GM23338 (cell line): ENCODE measurements around the gene RNF112. TPM values are rescaled to one million over a fixed set of nuclear protein-coding genes. Genes with fewer than 3 reads are reported as not detected.

Source experiments
- ATAC-seq: fragments of 200-7000 bp; cut with Tn5 transposase; 3 replicates; pipeline ENCODE4 v1.9.1; 2020
- DNase-seq: peaks from one replicate; pipeline ENCODE4 v3.0.0-alpha.2; 2015; ENCODE audit warnings: low spot score
- H2AFZ ChIP-seq: fragments of 200-600 bp; sonication (generic); 2 replicates; pipeline ENCODE4 v1.8.0; 2016; ENCODE audit warnings: antibody characterized with exemption, mild to moderate bottlenecking, moderate library complexity
- H3F3A ChIP-seq: fragments of 200-600 bp; sonication (generic); replicated peaks from 2 replicates; pipeline ENCODE4 v1.8.0; 2017; ENCODE audit warnings: antibody characterized with exemption, mixed run types, low read depth
- H3K27ac ChIP-seq: fragments of 200-600 bp; sonication (generic); 2 replicates; pipeline ENCODE4 v1.6.1; 2016; ENCODE audit warnings: low read depth
- H3K27me3 ChIP-seq: fragments of 200-600 bp; sonication (generic); 2 replicates; pipeline ENCODE4 v1.8.0; 2016; ENCODE audit warnings: mild to moderate bottlenecking, mixed run types, moderate library complexity; ENCODE audit not compliant: insufficient read depth
- H3K36me3 ChIP-seq: fragments of 200-600 bp; sonication (generic); 2 replicates; pipeline ENCODE4 v1.8.0; 2016; ENCODE audit warnings: mild to moderate bottlenecking; ENCODE audit not compliant: insufficient read depth
- H3K4me1 ChIP-seq: fragments of 200-600 bp; sonication (generic); 2 replicates; pipeline ENCODE4 v1.8.0; 2016; ENCODE audit warnings: mild to moderate bottlenecking, moderate library complexity; ENCODE audit not compliant: insufficient read depth
- H3K4me2 ChIP-seq: fragments of 200-600 bp; sonication (generic); 2 replicates; pipeline ENCODE4 v1.7.1; 2017; ENCODE audit warnings: mixed run types
- H3K4me3 ChIP-seq: fragments of 200-600 bp; sonication (generic); 2 replicates; pipeline ENCODE4 v1.6.1; 2016; ENCODE audit warnings: mixed run types
- H3K79me2 ChIP-seq: fragments of 200-600 bp; sonication (generic); replicated peaks from 2 replicates; pipeline ENCODE4 v1.8.0; 2017; ENCODE audit warnings: mild to moderate bottlenecking; ENCODE audit not compliant: insufficient read depth
- H3K9me2 ChIP-seq: fragments of 200-600 bp; sonication (generic); 2 replicates; pipeline ENCODE4 v1.8.0; 2017; ENCODE audit not compliant: insufficient read depth
- H4K20me1 ChIP-seq: fragments of 200-600 bp; sonication (generic); replicated peaks from 2 replicates; pipeline ENCODE4 v1.8.0; 2017; ENCODE audit warnings: mild to moderate bottlenecking; ENCODE audit not compliant: insufficient read depth
- H3K27ac Mint-ChIP-seq: 2 replicates; pipeline ENCODE4 v1.8.0; 2020; ENCODE audit warnings: inconsistent platforms, mild to moderate bottlenecking, moderate library complexity, mixed read lengths
- H3K27me3 Mint-ChIP-seq: 3 replicates; pipeline ENCODE4 v1.8.0; 2022; ENCODE audit warnings: low read depth, mild to moderate bottlenecking, moderate library complexity, mixed read lengths, inconsistent platforms; ENCODE audit not compliant: insufficient read depth, poor library complexity
- H3K36me3 Mint-ChIP-seq: 3 replicates; pipeline ENCODE4 v1.8.0; 2021; ENCODE audit warnings: low read depth, mild to moderate bottlenecking, inconsistent platforms, moderate library complexity, mixed read lengths
- H3K4me1 Mint-ChIP-seq: 3 replicates; pipeline ENCODE4 v1.8.0; 2020; ENCODE audit warnings: mild to moderate bottlenecking, inconsistent platforms, mixed read lengths
- H3K4me3 Mint-ChIP-seq: 3 replicates; pipeline ENCODE4 v1.8.0; 2021; ENCODE audit warnings: moderate library complexity, mild to moderate bottlenecking, inconsistent platforms, mixed read lengths
- H3K9me3 Mint-ChIP-seq: 3 replicates; pipeline ENCODE4 v1.8.0; 2020; ENCODE audit warnings: moderate library complexity, mild to moderate bottlenecking, inconsistent platforms, mixed read lengths
- CREB1 ChIP-seq: fragments of 250-450 bp; sonication (Bioruptor Pico); IDR thresholded peaks from 2 replicates; pipeline ENCODE4 v1.5.0; 2020; ENCODE audit warnings: low read depth, mild to moderate bottlenecking, moderate library complexity
- ETS1 ChIP-seq: IDR thresholded peaks from 2 replicates; pipeline ENCODE4 v1.6.1; 2016; ENCODE audit warnings: antibody characterized with exemption
- EZH2 ChIP-seq: fragments of 200-600 bp; sonication (generic); IDR thresholded peaks from one replicate; pipeline ENCODE4 v1.8.0; 2017; ENCODE audit warnings: antibody characterized with exemption, mild to moderate bottlenecking, low read depth; ENCODE audit not compliant: unreplicated experiment
- EZH2phosphoT487 ChIP-seq: fragments of 200-600 bp; sonication (generic); IDR thresholded peaks from one replicate; pipeline ENCODE4 v1.8.1; 2018; ENCODE audit warnings: antibody characterized with exemption; ENCODE audit not compliant: unreplicated experiment
- JUNB ChIP-seq: IDR thresholded peaks from one replicate; pipeline ENCODE4 v1.6.1; 2016; ENCODE audit warnings: antibody characterized with exemption; ENCODE audit not compliant: unreplicated experiment
- NANOG ChIP-seq: IDR thresholded peaks from 2 replicates; pipeline ENCODE4 v1.6.1; 2016; ENCODE audit warnings: antibody characterized with exemption, borderline replicate concordance
- POLR2AphosphoS5 ChIP-seq: IDR thresholded peaks from 2 replicates; pipeline ENCODE4 v1.6.1; 2016; ENCODE audit warnings: antibody characterized with exemption, low read depth
- REST ChIP-seq: IDR thresholded peaks from one replicate; pipeline ENCODE4 v1.6.1; 2018; ENCODE audit warnings: antibody characterized with exemption; ENCODE audit not compliant: unreplicated experiment
- STAT1 ChIP-seq: IDR thresholded peaks from one replicate; pipeline ENCODE4 v1.6.1; 2016; ENCODE audit warnings: antibody characterized with exemption; ENCODE audit not compliant: unreplicated experiment
- ZNF114 ChIP-seq: fragments of 250-450 bp; sonication (Bioruptor Pico); IDR thresholded peaks from 2 replicates; pipeline ENCODE4 v1.5.0; 2020; ENCODE audit warnings: mild to moderate bottlenecking, moderate library complexity
- ZNF331 ChIP-seq: fragments of 250-450 bp; sonication (Bioruptor Pico); IDR thresholded peaks from 2 replicates; pipeline ENCODE4 v1.5.0; 2020; ENCODE audit warnings: low read depth, mild to moderate bottlenecking, moderate library complexity
- polyA plus RNA-seq: library from polyadenylated mRNA; unstranded; fragments of >200 nt; fragmentation: Nextera tagmentation; extraction: Ambion mirVana; gene quantifications from 2 replicates; pipeline ENCODE4 v1.2.1, GENCODE V29; 2016
- total RNA-seq: library from RNA; depleted of rRNA; stranded (reverse); fragments of >200 nt; shearing (Covaris generic); gene quantifications from 2 replicates; pipeline ENCODE4 v1.2.3, GENCODE V29; 2014
- TF ChIP-seq, protein P1 (sequence below): fragments of 250-450 bp; sonication (Bioruptor Pico); IDR thresholded peaks from 2 replicates; pipeline ENCODE4 v1.5.0; 2020; ENCODE audit warnings: mild to moderate bottlenecking, moderate library complexity
- TF ChIP-seq, protein P2 (sequence below), 2 experiments: fragments of 200-600 bp in 1 of 2; sonication (generic) in 1 of 2; conservative IDR thresholded peaks; 2 replicates each; pipeline versions ENCODE4 v1.5.1 to v1.6.1; 2016 to 2017; ENCODE audit warnings: antibody characterized with exemption in 2 of 2, low read depth in 2 of 2, mild to moderate bottlenecking in 2 of 2, moderate library complexity in 1 of 2

RNF112 gene
- total and polyA plus RNA-seq, 2 experiments from 2014 or later: 0.42 to 4.1 TPM

DNA sequence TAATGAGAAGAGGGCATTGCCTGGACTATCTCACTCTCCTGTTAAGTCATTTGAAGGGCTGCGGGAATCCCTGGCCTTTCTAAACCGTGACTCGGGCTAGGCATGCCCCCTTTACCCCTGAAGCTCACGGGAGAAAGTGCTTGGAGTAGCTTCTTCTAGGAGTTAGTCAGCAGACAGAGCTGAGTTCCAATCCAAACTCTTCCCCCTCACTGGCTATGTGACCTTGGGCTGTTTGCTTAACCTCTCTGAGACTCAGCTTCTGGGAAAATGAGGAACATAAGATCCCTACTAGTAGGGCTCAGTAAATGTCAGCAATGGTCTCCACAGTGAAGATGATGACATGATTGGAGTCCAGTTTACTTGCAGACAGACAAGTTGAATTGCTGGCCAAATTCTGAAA, 42.8 kb upstream of the RNF112 start:
- Mint-ChIP-seq H3K27ac (no peak overlapping the region), H3K9me3 (no peaks in the 10 kb centered on the region; the same call in 2 of the 3 replicates), H3K4me3 (no peak overlapping the region), H3K4me1 (peaks cover 18% of the 10 kb centered on the region), H3K27me3 (peaks cover 7% of the 10 kb centered on the region), H3K36me3 (no peaks in the 10 kb centered on the region; the same call in 2 of the 3 replicates)
- Histone ChIP-seq H3K4me3 (no peak overlapping the region), H3K4me2 (no peak overlapping the region), H3K27ac (no peak overlapping the region), H3K36me3 (no peaks in the 10 kb centered on the region), H3K27me3 (no peaks in the 10 kb centered on the region), H3K79me2 (0 out of 2 replicates have a peak, but pooled peaks cover 3% of the 10 kb centered on the region), H3K9me2 (no peaks in the 10 kb centered on the region), H3K4me1 (peaks cover 9% of the 10 kb centered on the region), H3F3A (no peaks in the 10 kb centered on the region), H4K20me1 (no peaks in the 10 kb centered on the region), H2AFZ (no peak overlapping the region)
- TF ChIP-seq STAT1: no peak
- TF ChIP-seq POLR2AphosphoS5: no peak
- no peak for TF ChIP-seq ETS1
- no peak for TF ChIP-seq ZNF331 (CRISPR knock-in tag)
- TF ChIP-seq EZH2phosphoT487: no peak
- TF ChIP-seq CREB1 (CRISPR knock-in tag): no peak
- TF ChIP-seq, protein P1, sequence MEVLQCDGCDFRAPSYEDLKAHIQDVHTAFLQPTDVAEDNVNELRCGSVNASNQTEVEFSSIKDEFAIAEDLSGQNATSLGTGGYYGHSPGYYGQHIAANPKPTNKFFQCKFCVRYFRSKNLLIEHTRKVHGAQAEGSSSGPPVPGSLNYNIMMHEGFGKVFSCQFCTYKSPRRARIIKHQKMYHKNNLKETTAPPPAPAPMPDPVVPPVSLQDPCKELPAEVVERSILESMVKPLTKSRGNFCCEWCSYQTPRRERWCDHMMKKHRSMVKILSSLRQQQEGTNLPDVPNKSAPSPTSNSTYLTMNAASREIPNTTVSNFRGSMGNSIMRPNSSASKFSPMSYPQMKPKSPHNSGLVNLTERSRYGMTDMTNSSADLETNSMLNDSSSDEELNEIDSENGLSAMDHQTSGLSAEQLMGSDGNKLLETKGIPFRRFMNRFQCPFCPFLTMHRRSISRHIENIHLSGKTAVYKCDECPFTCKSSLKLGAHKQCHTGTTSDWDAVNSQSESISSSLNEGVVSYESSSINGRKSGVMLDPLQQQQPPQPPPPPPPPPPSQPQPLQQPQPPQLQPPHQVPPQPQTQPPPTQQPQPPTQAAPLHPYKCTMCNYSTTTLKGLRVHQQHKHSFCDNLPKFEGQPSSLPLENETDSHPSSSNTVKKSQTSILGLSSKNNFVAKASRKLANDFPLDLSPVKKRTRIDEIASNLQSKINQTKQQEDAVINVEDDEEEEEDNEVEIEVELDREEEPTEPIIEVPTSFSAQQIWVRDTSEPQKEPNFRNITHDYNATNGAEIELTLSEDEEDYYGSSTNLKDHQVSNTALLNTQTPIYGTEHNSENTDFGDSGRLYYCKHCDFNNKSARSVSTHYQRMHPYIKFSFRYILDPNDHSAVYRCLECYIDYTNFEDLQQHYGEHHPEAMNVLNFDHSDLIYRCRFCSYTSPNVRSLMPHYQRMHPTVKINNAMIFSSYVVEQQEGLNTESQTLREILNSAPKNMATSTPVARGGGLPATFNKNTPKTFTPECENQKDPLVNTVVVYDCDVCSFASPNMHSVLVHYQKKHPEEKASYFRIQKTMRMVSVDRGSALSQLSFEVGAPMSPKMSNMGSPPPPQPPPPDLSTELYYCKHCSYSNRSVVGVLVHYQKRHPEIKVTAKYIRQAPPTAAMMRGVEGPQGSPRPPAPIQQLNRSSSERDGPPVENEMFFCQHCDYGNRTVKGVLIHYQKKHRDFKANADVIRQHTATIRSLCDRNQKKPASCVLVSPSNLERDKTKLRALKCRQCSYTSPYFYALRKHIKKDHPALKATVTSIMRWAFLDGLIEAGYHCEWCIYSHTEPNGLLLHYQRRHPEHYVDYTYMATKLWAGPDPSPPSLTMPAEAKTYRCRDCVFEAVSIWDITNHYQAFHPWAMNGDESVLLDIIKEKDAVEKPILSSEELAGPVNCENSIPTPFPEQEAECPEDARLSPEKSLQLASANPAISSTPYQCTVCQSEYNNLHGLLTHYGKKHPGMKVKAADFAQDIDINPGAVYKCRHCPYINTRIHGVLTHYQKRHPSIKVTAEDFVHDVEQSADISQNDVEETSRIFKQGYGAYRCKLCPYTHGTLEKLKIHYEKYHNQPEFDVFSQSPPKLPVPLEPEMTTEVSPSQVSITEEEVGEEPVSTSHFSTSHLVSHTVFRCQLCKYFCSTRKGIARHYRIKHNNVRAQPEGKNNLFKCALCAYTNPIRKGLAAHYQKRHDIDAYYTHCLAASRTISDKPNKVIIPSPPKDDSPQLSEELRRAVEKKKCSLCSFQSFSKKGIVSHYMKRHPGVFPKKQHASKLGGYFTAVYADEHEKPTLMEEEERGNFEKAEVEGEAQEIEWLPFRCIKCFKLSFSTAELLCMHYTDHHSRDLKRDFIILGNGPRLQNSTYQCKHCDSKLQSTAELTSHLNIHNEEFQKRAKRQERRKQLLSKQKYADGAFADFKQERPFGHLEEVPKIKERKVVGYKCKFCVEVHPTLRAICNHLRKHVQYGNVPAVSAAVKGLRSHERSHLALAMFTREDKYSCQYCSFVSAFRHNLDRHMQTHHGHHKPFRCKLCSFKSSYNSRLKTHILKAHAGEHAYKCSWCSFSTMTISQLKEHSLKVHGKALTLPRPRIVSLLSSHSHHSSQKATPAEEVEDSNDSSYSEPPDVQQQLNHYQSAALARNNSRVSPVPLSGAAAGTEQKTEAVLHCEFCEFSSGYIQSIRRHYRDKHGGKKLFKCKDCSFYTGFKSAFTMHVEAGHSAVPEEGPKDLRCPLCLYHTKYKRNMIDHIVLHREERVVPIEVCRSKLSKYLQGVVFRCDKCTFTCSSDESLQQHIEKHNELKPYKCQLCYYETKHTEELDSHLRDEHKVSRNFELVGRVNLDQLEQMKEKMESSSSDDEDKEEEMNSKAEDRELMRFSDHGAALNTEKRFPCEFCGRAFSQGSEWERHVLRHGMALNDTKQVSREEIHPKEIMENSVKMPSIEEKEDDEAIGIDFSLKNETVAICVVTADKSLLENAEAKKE (CRISPR knock-in tag): no peak
- TF ChIP-seq, protein P2, sequence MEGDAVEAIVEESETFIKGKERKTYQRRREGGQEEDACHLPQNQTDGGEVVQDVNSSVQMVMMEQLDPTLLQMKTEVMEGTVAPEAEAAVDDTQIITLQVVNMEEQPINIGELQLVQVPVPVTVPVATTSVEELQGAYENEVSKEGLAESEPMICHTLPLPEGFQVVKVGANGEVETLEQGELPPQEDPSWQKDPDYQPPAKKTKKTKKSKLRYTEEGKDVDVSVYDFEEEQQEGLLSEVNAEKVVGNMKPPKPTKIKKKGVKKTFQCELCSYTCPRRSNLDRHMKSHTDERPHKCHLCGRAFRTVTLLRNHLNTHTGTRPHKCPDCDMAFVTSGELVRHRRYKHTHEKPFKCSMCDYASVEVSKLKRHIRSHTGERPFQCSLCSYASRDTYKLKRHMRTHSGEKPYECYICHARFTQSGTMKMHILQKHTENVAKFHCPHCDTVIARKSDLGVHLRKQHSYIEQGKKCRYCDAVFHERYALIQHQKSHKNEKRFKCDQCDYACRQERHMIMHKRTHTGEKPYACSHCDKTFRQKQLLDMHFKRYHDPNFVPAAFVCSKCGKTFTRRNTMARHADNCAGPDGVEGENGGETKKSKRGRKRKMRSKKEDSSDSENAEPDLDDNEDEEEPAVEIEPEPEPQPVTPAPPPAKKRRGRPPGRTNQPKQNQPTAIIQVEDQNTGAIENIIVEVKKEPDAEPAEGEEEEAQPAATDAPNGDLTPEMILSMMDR (conservative IDR thresholded peaks at IDR 0.05; ENCODE audit: low read depth in 2 of 2): no peak
- no peak for TF ChIP-seq EZH2
- no peak for TF ChIP-seq REST
- TF ChIP-seq NANOG: no peak
- TF ChIP-seq ZNF114 (CRISPR knock-in tag): no peak
- no peak for TF ChIP-seq JUNB
- no peak for ATAC-seq
- DNase-seq: no peak
